GM21717 (cell line): ENCODE results near the gene ESRRA.

ENCODE experiments used
- ATAC-seq: cut with Tn5 transposase; IDR thresholded peaks from one replicate; pipeline ENCODE4 v1.9.1; 2021; ENCODE audit warnings: mild to moderate bottlenecking, moderate library complexity; ENCODE audit not compliant: unreplicated experiment

ESRRA gene

GRCh38 chr11:64348383-64349024 is 43.2 kb downstream of the ESRRA start:
- ATAC-seq: no peak

- ATAC-seq: no peak
Observed at GRCh38 chr11:64349025-64349387, 43.7 kb downstream of the ESRRA start.

GRCh38 chr11:64349404-64349803 is 44.1 kb downstream of the ESRRA start:
- no peak for ATAC-seq

- no peak for ATAC-seq
Observed at GRCh38 chr11:64351136-64351631, 45.9 kb downstream of the ESRRA start.

GRCh38 chr11:64352099-64352994 is 47.0 kb downstream of the ESRRA start:
- ATAC-seq: no peak

- ATAC-seq: no peak
Observed at GRCh38 chr11:64352995-64353714, 47.8 kb downstream of the ESRRA start.

- ATAC-seq: no peak
Observed at GRCh38 chr11:64353715-64354506, 48.6 kb downstream of the ESRRA start.

GRCh38 chr11:64355078-64355940 is 50.0 kb downstream of the ESRRA start:
- ATAC-seq: no peak

GRCh38 chr11:64356498-64357411 is 51.4 kb downstream of the ESRRA start:
- ATAC-seq: no peak

- no peak for ATAC-seq
Observed at GRCh38 chr11:64357446-64357845, 52.1 kb downstream of the ESRRA start.

GRCh38 chr11:64357904-64358535 is 52.7 kb downstream of the ESRRA start:
- no peak for ATAC-seq

- ATAC-seq: no peak
Observed at GRCh38 chr11:64358536-64358906, 53.2 kb downstream of the ESRRA start.

GRCh38 chr11:64358907-64359711 is 53.8 kb downstream of the ESRRA start, which contains the start of gene RPS6KA4:
TSS of gene RPS6KA4 (plus strand) at chr11:64359162. CDS start at chr11:64359236, 74 bp downstream.
- ATAC-seq: no peak

- no peak for ATAC-seq
Observed at GRCh38 chr11:64359712-64360445, 54.6 kb downstream of the ESRRA start.

GRCh38 chr11:64360448-64360921 is 55.2 kb downstream of the ESRRA start:
- ATAC-seq: no peak

- ATAC-seq: no peak
Observed at GRCh38 chr11:64361659-64362058, 56.3 kb downstream of the ESRRA start.

- ATAC-seq: no peak
Observed at GRCh38 chr11:64362339-64362738, 57.0 kb downstream of the ESRRA start.
